ENCODE data around the gene EPS8L3. TPM values are rescaled to one million over a fixed set of nuclear protein-coding genes. Genes with fewer than 3 reads are reported as not detected.
"Not testable (repeated sequence)": the region's sequence is repeated elsewhere in the genome, so short reads cannot be mapped to it uniquely, and the experiment has no call there.

Gene EPS8L3
- total and polyA plus RNA-seq, 9 of the 15 experiments (the other 6 are each of a cell fraction or from before 2014, with no cell fraction given): 0.09 to 0.42 (median 0.14) TPM; not detected in 5

DNA sequence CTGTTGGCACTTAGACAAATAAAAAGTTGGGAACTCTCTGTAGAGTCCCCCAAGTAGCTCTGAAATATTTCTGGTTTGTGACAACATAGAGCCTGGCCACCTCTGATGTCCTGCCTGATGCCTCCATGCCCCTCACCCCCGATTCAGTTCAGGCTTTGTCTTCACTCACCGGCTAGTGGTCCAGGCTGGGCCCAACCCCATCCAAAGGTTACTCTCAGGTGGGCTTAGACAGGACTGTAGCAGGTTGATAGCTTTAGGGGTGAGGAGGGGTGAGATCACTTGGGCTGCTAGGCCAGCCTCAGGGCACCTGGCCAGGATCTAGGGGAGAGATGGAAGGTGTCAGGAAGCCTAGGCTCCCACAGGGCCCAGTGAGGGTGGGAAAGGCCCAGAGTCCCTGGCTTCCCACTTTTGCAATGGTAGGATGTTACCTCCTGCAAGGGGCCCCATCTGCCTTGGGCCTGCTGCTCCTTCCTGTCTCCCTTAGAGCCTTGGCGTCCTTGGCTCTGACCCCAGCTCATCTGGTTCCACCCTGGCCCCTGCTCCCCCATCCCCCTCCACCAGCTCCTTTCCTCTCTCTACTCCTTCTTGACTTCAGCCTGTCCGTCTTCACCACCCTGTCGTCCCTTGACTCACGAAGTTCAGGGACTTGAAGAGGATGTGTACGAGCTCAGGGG is 6.7 kb downstream of the EPS8L3 start (continued):
- TF ChIP-seq, protein P1, sequence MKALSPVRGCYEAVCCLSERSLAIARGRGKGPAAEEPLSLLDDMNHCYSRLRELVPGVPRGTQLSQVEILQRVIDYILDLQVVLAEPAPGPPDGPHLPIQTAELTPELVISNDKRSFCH (CRISPR knock-in tag; IDR thresholded peaks at IDR 0.05): no peak
- TF ChIP-seq, protein P1 (tag; IDR thresholded peaks at IDR 0.05): no peak
- no peak for TF ChIP-seq RBM34 (IDR thresholded peaks at IDR 0.05; ENCODE audit: borderline replicate concordance, insufficient read depth, low read length)

DNA sequence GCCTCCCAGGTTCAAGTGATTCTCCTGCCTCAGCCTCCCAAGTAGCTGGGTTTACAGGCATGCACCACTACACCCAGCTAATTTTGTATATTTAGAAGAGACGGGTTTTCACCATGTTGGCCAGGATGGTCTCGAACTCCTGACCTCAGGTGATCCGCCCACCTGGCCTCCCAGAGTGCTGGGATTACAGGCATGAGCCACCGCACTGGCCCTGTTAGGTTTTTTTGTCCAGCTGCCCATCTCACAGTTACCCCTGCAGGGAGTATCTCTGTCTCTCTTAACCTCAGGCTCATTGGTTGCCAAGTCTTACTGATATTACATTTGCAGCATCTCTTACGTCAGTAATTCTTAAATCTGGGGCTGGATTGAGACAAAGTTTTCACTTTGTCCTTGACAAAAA is 7.4 kb downstream of the EPS8L3 start:
- H3K36me3 ChIP-seq (ENCODE audit: control insufficient read depth, insufficient read depth, low read length); BruUV-seq (replicated peaks); FAIRE-seq; H4K20me1 ChIP-seq (replicated peaks; ENCODE audit: control insufficient read depth, insufficient read depth, low read length); H3K4me2 ChIP-seq (ENCODE audit: insufficient read depth, low read length); CTCF ChIA-PET (ENCODE audit: low intra/inter-chr PET ratio); in situ Hi-C loops (cut with MboI); H3K9ac ChIP-seq (ENCODE audit: insufficient read depth in 1 of 2, low read depth in 2 of 2, low read length in 2 of 2); H3K4me3 ChIP-seq; intact Hi-C loops (cut with micrococcal nuclease); H3K27ac ChIP-seq (ENCODE audit: extremely low read depth, low read depth, low read length); H3K4me1 ChIP-seq (replicated peaks in 1 of 2; ENCODE audit: control insufficient read depth in 2 of 2, insufficient read depth in 2 of 2, low read length in 2 of 2); H2AFZ ChIP-seq (ENCODE audit: low read depth, low read length); H3K79me2 ChIP-seq (ENCODE audit: control insufficient read depth, insufficient read depth, low read length); DNase-seq (ENCODE audit: extremely low read depth in 1 of 4, low spot score in 3 of 4); ATAC-seq; H3K9me3 ChIP-seq (replicated peaks; ENCODE audit: control insufficient read depth, insufficient read depth, low read depth, low read length); H3K9me1 ChIP-seq (ENCODE audit: control insufficient read depth, insufficient read depth, low read length): not testable (repeated sequence)
- peaks cover 17 to 24% of the 10 kb centered on the region in 2 experiments; a peak in 4 of 5 replicates for H3K27me3 ChIP-seq (ENCODE audit: control insufficient read depth in 2 of 2, insufficient read depth in 2 of 2, low read length in 2 of 2)
- POLR2A ChIA-PET: interaction anchor here (1.0 to 1.2 kb wide), 4 partner anchors 9 to 208 kb away, joined by 3 to 4 read pairs (median 3); partner anchors contain the start of gene GNAI3
- WGBS (ENCODE audit: insufficient coverage, low coverage, missing lambda C conversion rate): 24% methylated on average over 5 of the region's 5 CpGs
